ENCODE data around the gene RAE1. TPM values are rescaled to one million over a fixed set of nuclear protein-coding genes. Genes with fewer than 3 reads are reported as not detected.

The RAE1 gene
- total RNA-seq, 6 experiments from 2014 or later, result 25.1 to 31.4 (median 28.3) TPM

- Mint-ChIP-seq H3K4me3 (no peak overlapping the region), H3K4me1 (ENCODE audit: low read depth) (no peaks in the 10 kb centered on the region), H3K36me3 (ENCODE audit: low read depth) (peaks cover 38% of the 10 kb centered on the region), H3K27ac (no peak overlapping the region), H3K9me3 (no peaks in the 10 kb centered on the region), H3K27me3 (ENCODE audit: insufficient read depth) (peaks cover 3% of the 10 kb centered on the region)
- TF ChIP-seq CTCF (IDR thresholded peaks at IDR 0.05), result no peak
- DNase-seq, result no peak
Observed at GRCh38 chr20:57374343-57374930, 23.4 kb downstream of the RAE1 start.

DNA sequence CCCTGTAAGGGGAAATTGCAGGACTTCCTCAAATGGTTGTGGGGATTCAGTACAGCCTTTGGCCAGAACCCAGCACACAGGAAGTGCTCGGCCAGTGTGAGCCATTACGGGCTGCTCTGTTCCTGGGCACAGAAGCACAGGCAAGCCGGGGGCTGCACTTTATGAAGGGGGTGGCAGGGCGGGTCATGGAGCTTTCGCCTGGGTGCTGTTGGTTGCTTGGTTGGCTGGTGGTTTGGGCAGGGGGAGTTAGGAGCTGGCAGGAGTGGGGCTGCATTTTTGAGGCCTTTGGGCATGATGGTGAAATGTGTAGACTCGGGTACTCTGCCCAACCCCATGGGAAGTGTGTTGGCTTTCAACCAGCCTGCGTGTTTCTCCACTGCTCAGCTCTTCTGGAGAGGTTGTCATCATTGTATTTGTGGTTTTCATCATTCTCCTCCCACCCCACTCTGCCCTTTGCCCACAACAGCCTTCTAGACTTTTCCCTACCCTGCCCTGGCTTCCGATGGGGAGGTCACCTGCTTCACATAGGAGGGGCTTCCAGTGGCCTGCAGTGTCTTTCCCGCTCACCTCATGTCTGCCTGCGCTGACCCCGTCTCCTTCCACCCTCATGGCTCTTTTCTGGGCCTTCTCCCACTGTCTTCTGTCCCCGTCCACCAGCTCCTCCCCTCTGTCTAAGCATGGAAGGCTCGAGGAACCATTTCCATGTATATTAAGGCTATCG, 24.0 kb downstream of the RAE1 start:
- Mint-ChIP-seq H3K4me3 (no peak overlapping the region), H3K9me3 (no peaks in the 10 kb centered on the region), H3K27me3 (ENCODE audit: insufficient read depth) (peaks cover 3% of the 10 kb centered on the region), H3K4me1 (ENCODE audit: low read depth) (no peaks in the 10 kb centered on the region), H3K36me3 (ENCODE audit: low read depth) (peaks cover 31% of the 10 kb centered on the region), H3K27ac (no peak overlapping the region)
- no peak for DNase-seq
- TF ChIP-seq CTCF (IDR thresholded peaks at IDR 0.05), result no peak

- H3K36me3 Mint-ChIP-seq (ENCODE audit: low read depth), result peaks cover 25% of the 10 kb centered on the region
- no peaks in the 10 kb centered on the region for H3K9me3 Mint-ChIP-seq
- no peak overlapping the region for H3K4me3 Mint-ChIP-seq
- H3K27ac Mint-ChIP-seq, result no peak overlapping the region
- no peaks in the 10 kb centered on the region for H3K4me1 Mint-ChIP-seq (ENCODE audit: low read depth)
- peaks cover 3% of the 10 kb centered on the region for H3K27me3 Mint-ChIP-seq (ENCODE audit: insufficient read depth)
- TF ChIP-seq CTCF (IDR thresholded peaks at IDR 0.05), result no peak
- DNase-seq, result no peak
Observed at GRCh38 chr20:57375652-57376230, 24.7 kb downstream of the RAE1 start.

DNA sequence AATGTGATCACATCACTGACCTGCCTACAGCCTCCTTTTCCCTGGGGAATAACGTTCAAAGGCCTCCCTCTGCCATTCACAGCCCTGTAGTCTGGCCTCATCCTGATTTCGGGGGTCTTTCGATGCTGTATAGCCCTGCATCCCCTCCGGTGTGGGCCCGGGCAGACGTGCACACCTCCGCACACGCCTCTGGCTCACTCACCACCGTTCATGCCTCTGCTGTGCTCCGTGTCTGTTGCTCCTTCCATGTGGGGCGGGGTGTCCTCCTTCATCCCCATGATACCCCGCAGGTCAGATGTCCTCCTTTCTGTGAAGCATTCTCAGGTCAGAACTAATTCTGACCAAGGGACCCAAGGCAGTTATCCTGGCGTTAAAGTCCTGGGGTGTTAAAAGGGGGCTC, 26.3 kb downstream of the RAE1 start:
- DNase-seq, result no peak
- Mint-ChIP-seq H3K27ac (no peak overlapping the region), H3K9me3 (no peaks in the 10 kb centered on the region), H3K36me3 (ENCODE audit: low read depth) (peaks cover 14% of the 10 kb centered on the region; the same call in 1 of the 2 replicates), H3K27me3 (ENCODE audit: insufficient read depth) (peaks cover 3% of the 10 kb centered on the region), H3K4me1 (ENCODE audit: low read depth) (no peaks in the 10 kb centered on the region), H3K4me3 (no peak overlapping the region)
- TF ChIP-seq CTCF (IDR thresholded peaks at IDR 0.05), result no peak

GRCh38 chr20:57378107-57378506, 27.1 kb downstream of the RAE1 start:
- DNase-seq, result no peak
- no peak for TF ChIP-seq CTCF (IDR thresholded peaks at IDR 0.05)
- no peak overlapping the region for H3K27ac Mint-ChIP-seq
- no peaks in the 10 kb centered on the region for H3K9me3 Mint-ChIP-seq
- H3K4me1 Mint-ChIP-seq (ENCODE audit: low read depth), result no peaks in the 10 kb centered on the region
- no peak overlapping the region for H3K4me3 Mint-ChIP-seq
- H3K36me3 Mint-ChIP-seq (ENCODE audit: low read depth), result peaks cover 14% of the 10 kb centered on the region; the same call in 1 of the 2 replicates
- peaks cover 3% of the 10 kb centered on the region for H3K27me3 Mint-ChIP-seq (ENCODE audit: insufficient read depth)

Measured in HFFc6 (cell line).